HG03025 (cell line): Measurements from ENCODE around the gene VAV2.

Experiments
- ATAC-seq: cut with Tn5 transposase; IDR thresholded peaks from one replicate; pipeline ENCODE4 v1.9.1; 2021; ENCODE audit warnings: mild to moderate bottlenecking, moderate library complexity; ENCODE audit not compliant: unreplicated experiment, low FRiP score

VAV2 gene

DNA sequence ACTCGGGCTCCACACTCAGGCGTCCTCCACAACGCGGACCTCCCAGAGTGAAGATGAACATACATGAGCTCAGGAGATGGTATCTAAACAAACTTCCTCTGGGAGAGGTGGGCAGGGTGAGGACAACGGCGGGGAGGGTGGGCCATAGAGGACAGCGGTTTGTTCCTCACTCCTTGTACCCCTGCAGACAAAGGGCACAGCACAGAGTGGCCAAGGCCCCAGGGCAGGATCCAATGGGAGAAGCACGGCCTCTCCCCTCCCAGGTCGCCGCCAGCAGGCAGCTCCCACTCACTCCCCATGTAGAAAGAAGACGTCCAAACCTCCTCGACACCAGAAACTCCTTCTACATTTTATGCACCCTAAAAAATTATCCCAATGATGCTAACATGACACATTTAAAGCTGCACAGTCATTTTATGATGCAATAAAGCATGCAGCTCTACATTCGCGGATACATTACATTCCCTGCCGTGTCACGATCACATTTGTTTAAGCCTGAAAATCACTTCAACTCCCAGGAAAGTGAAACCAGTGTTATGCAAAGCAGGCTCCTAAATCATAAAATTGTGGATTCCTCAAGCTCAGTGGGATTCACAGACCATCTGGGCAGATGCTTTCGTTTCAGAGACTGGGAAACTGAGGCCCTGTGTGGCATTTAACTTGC is 166.4 kb downstream of the VAV2 start:
- no peak for ATAC-seq

DNA sequence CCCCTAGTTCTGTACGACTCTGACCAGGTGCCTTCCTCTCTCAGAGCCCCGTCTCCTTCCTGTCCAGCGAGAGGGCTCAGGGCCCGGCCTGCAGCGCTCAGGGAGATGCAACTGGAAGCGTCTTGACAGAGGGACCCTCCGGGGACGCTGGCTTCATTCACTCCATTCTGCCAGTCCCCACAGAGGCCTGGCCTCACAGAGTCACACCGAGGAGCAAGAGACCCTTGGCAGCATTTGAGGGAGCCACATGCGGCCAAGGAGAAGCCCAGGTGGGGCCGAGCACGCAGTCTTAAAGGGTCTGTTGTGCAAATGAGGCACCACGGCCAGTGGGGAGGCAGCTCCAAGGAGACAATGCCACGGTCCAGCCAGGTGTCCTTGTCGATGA is 167.3 kb downstream of the VAV2 start:
- no peak for ATAC-seq

- ATAC-seq = no peak
Measured at GRCh38 chr9:133824106-133824801, 167.9 kb downstream of the VAV2 start.

DNA sequence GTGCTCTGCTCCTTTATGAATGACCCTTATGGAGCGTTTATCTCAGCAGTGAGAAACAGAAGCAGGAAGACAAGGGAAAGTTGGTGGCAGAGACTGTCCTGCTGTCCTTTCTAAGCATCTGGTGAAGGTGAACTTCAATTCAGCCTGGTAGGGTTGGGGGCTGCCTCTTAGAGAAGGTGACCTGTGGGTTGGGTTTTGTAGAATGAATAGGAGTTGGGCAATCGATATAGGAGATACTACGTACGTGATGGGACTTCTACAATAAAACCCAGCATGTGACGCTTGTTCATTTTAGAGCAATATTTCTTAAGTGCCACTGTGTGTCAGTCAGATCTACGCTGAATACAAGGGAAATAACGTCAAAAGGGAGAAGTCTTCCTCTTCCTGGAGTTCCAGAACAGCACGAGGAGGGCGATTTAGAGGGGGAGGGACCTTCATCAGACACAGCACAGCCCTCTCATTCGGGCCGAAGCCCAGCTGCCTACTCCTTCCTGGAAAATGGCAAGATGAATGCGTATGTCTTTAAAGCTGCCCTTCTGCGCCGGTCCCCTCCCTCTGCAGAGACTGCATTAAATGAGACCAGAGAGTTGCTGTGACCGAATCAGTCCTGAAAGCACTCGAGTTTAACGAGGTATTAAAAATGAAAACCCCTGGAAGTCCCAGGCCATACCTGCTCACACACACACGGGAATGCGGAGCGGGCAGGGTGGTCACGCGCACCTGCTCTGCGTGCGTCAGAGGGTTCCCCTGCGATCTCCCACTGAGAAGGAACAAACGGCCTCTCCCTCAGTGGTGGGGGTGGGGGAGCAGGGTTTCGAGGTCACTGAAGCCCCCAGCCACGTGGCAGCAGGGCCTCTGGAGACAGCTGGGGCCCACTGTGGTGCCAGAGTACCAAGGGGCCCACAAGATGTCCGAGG is 168.7 kb downstream of the VAV2 start:
- ATAC-seq = no peak

GRCh38 chr9:133822430-133823065 is 169.6 kb downstream of the VAV2 start:
- ATAC-seq = no peak

DNA sequence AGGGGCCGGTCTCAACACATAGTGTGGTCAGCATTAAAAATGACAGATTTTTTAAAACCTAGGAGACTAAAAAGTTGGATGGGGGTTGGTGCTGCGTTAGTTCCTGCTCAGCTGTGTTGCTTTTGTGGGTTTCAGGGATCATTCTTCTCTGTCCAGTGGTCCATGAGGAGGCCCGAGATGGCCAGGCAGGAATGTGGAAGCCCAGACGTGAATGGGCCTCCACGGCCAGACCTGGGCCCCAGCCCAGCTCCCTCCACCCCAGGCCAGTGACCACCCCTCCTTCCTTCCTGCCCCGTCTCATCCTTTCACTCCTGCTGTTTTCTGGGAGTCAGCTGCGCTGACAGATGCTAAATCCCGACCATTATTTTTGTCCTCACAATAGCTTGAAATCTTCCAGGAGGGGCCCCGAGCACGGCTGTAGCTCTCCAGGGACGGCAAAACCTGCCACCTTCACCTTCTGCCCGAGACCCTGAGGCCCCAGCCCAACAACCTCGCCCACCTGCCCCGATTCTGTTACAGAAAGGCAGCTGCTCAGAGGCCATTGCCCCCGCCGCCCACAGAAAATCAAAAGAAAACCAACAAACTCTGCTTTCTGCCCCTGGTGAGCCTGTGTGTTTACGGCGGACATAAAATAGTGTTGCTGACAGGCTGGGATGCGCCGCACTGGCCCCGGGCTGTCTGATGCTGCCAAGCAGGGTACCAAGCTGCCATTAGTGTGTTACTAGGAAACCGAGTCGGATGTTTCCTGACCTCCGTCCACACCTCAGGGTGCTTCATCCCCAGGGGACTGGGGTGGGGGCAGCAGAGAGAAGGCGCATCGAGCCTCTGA is 170.3 kb downstream of the VAV2 start:
- ATAC-seq = no peak

DNA sequence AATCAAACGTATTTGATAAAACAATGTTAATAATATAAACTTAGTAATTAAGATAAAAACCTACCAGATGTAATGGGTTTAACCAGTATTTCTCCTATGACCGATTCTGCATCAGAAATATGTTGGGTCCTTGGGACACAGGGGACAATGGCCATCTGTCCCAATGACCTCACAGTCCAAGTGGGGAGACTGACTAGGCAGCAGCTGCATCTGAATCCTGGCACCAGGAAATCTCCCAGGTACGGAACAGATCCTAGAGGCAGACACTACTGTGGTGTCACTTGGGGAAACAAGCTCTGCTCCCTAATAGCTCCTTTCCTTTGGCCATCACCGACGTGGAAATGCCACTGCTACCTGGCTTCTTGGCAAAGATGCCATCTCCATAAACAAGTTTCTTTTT is 172.2 kb downstream of the VAV2 start:
- ATAC-seq = no peak

DNA sequence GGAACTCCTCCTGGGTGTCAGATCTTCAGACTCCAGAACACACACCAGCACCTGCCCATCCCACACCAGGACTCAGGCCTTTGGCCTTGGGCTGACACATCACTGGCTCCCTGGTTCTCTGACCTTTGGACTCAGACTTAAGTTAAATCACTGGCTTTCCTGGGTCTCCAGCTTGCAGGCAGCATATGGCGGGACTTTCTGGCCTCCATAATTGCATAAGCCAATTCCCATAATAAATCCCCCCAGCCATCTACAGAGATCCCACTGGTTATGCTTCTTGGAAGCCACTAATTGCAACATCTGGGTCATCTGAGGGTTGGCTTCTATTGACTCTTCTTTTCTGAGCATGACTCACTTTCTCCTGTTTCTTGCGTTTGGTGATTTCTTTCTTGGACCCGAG is 173.7 kb downstream of the VAV2 start:
- no peak for ATAC-seq

- no peak for ATAC-seq
Measured at GRCh38 chr9:133815781-133816180, 176.3 kb downstream of the VAV2 start.

DNA sequence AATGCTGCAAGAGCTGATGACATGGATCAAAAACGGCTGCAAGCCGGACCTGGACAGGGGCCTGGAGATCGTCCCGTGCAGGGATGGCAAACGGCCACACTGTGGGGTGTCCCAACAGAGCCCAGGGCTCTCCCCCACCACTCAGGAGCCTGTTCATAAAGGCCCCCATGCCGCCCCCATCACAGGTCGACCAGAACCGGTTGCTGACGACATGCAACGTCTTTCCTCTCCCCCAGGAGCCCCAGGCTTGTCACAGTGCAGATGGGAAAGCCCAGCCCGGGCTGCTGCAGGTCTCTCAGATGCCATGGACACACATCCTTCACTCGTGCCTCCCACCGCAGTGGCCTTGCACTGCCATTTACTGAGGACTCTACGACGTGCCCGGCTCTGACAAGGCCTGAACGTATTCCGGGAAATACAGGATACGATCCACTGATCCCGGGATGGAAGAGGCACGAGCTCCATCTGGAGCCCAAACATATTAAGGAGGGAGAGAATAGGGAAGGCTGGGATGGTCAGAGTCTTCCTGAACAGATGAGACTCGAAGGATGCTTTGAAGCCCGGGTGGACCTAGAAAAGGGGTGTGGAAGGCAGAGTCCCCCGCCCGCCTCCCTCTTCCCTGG is 177.4 kb downstream of the VAV2 start:
- ATAC-seq = no peak

DNA sequence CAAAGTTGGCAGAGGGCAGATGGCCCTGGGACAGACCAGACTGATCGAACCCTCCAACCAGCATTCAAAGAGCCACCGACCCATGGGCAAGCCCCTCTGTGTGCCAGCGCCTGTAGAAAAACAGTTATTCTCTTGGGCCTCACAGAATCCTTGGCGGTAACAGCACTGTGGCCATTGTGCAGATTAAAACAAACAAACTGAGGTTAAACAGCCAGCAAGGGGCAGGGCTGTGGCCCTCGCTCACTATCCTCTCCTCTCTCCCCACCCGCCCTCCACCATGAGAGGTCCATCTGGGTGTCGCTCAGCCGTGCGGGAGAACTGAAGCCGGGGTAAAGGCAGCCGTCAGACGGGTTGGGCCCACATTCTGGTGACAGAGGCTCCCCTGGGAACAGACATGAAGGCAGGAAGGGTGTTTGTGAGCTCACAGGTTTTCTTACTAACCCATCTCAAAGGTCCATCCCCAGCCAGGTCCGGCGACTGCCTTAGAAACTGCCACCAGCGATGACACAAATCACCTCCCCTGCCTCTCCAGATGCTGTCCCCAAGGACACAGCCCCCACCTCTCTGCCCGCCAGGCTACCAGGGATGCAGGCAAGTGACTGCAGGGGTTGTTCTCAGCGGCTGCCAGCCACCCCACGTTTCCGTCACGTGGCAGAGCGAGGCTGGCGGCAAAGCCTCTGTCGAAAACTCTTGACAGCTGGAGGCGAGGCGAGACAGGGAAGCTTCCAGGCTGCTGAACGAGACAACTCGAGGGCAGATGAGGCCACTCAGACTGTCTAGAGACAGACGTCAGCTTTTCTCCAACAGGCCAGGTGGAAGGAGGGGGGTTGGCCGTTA is 178.2 kb downstream of the VAV2 start:
- no peak for ATAC-seq

DNA sequence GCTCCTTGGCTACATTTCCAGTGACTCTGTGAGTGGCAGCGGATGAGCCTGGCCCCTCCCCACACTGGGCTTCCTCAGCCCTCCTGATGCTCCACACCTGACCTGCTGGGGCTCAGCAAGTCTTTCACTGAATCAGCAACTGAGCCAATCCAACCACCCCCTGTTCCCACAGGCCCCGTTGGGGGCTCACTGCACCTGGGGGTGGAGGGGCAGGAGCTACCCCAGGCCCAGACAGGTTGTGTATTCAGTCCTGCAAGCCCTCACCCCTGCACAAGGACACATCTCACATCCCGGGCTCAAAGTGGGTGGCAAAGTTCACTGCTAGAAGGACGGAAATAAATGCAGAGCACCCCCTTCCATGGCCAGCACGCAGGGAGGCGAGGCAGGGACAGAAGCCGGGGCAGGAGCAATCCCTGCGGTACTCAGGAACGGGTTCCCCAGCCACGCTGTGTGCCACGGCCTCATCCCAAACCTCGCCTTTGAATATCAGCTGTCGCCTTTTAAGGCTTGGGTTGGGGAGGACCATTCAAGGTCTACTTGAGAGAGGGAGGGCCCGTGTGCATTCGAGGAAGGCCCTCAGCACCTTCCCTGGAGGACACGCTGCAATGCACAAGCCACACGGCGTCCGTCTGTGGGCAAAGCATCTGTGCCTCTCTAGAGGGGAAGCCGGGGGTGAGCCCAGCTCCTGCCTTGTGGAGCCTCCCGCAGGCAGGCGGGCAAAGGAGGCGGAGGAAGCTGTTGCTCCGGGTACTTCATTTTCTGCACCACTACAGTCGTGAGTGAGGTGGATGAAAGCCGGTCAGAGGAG is 179.0 kb downstream of the VAV2 start:
- no peak for ATAC-seq

DNA sequence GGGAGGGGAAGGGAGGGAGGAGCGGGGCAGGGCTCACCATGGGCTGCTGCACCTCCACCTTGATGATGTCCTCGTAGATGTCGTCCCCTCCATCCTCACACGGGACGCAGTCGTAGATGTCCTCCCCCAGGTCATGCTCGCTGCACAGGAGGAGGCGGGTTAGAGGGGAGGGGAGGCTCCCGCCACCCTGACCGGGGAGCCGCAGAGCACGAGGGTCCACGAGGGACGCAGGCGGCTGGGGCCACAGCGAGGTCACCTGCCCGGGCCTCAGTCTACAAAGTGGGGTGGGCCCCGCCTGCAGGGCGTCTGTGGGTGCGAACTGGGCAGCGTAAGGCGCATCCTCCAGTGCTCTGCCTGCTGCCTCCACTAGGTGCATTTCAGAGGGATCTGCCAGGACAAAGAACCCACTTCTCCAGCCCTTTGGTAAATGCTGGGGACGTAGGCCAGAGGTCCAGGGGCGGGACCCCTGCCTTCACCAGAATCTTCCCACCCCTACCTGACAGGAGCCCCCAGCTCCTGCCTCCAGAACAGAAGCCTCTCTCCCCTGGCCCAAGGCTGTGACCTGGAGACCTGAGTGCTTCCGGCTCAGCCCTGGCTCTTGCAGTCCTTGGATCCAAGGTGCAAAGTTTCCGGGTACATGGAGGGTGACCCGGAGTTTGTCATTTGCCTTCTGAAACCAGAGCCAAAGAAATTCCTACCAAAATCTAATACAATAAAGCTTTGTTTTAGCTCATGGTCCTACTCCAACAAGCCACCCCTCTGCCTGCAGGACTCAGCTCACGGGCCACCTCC is 179.9 kb downstream of the VAV2 start:
- ATAC-seq = no peak

DNA sequence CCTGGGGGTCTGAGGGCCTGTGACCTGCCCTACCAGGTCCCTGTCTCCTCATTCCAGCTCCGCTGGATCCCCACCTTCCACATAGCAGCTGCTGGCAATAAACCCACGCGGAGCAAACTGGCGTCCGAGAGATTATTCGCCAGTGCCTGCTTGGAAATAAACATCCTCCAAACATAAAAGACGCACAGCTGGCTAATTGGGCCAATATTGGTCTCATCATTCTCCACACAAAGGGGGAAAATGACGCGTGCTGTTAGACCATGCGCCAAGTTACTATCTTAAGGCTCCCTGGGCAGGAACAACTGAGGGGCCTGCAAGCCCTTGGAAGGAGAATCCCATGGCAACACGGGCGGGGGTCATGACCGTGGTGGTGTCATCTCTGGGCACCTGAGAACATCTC is 180.7 kb downstream of the VAV2 start:
- ATAC-seq = no peak

DNA sequence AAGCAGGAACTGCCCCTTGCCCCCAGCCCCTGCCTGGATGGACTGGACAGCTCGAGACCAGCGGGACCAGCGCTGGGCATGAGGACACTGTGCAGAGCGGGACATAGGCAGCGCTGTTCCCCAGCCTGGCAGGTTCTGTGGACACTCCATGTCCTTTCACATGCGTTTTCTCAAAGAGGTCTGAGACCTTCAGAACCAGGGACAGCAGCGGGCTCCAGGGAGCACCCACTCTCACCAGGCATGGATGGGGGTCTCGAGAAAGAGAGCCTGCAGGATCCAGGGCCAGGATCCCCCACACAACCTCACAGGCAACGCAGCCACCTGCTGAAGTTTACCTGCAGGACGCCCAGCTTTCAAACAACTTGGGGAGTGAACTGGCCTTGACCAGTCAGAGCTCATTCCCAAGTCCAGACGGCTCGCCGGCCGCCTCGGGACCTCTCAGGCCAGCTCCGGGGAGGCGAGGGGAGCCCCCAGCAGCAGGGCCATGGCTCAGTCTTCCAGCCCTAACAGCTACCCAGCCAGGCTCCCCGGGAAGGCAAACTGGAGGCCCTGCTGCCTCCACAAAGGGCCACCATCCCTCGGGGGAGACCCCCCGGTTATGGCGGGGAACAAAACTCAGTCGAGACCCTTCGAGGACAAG is 181.4 kb downstream of the VAV2 start:
- ATAC-seq = no peak

GRCh38 chr9:133809335-133809734 is 182.8 kb downstream of the VAV2 start:
- ATAC-seq = no peak

DNA sequence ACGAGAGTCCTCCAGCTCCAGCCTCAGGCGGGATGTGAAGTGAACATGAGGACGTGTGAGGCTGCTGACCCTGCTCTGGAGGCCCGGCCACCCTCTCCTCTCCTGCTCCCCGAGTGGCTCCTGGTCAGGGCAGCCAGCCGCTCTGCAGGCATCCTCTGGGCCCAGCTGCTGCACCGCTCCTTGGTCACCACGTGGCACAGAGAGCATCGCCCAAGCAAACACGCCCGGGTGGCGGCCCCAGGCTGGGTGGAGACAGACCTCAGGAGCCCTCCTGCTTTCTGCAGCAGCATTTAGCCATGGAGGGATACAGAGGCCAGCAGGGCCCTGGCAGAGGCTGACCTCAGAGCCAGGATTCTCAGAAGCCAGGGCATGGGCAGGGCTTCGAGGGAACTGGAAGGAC is 184.3 kb downstream of the VAV2 start:
- no peak for ATAC-seq
